CD1c-positive myeloid dendritic cell (primary cell): ENCODE measurements around the gene CCN6.
"Not testable (repeated sequence)": the region's sequence is repeated elsewhere in the genome, so short reads cannot be mapped to it uniquely, and the experiment has no call there.

Source experiments
- DNase-seq: peaks from one replicate; pipeline ENCODE4 v3.0.0-alpha.2; 2016; ENCODE audit errors: extremely low spot score

CCN6 gene

DNA sequence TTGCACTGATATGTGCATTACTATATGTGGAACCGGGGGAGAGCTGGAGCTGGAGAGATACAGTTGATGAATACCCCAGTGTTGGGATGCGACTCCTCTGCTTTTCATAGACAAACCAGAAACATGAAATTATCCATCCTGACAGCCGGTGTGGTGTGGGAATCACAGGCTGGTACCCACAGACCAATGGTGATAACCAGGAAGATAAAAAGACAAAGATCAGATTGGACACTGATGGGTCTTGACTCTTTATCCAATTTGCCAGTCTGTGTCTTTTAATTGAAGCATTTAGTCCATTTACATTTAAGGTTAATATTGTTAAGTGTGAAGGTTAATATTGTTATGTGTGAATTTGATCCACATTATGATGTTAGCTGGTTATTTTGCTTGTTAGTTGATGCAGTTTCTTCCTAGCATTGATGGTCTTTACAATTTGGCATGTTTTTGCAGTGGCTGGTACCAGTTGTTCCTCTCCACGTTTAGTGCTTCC, 2.6 kb upstream of the CCN6 start:
- not testable (repeated sequence) for DNase-seq

DNA sequence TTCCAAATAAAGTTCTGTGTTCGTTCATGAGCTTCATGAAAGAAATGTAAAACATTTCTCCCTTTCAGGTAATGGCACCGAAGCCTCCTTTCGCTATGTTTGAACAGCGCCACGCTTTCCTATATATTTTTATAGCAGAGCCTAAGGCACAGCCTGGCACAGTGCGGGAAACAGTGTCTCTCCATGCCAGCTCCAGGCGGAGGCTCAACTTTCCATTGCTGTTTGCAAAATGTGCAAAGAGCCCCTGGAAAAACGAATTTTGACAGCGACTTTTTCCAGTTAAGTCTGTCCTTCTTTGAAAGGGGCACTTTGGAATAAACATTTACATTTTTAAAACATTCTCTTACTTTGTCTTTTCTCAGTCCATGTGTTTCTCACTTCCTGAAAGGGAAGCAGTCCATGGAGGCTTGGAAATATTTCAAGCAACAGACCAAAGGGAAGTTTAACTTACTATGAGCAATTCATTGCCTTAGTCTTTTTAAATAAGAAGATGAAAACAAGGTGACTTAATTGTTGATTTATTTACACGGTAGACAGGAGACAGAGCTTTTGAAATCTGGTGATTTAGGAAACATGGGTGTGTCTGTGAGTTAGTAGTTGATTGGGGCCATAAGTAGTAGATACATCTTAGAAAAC, 769 bp downstream of the CCN6 start:
- no peak for DNase-seq

DNA sequence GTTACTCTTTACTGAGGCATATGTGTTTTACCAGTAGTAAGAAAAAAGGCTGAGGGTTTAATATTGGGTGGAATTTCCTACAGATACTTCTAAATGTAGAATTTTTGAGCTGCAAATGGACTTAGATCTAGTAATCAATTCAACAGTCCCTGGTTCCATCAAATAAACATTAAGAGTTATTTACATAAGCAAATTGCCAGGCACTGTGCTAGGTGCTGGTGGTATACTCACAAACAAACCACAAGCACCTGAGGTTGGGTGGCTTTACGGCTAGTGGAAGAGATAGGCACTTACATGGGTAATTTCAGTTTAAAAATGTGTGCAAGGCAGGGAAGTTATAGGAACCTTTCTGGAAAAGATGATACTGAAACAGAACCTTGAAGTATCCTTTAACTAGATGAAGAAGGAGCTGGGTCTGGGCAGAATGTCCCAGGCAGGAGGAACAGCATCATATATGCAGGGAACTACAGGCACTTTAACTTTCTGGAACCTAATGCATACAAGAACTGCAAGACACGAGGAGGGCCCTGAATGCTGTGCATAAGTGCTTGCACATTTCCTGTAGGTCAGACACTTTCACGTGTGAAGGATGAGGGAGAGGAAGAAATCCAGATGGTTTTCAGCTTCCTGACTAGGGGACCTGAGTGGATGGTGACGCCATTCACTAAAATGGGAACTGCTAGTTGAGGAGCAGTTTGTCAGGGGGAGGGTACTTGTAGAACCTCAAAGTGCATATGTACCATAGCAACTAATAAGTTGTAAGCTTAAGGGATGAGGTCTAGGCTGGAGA, 4.5 kb downstream of the CCN6 start:
- peak; percentile 6 for DNase-seq

DNA sequence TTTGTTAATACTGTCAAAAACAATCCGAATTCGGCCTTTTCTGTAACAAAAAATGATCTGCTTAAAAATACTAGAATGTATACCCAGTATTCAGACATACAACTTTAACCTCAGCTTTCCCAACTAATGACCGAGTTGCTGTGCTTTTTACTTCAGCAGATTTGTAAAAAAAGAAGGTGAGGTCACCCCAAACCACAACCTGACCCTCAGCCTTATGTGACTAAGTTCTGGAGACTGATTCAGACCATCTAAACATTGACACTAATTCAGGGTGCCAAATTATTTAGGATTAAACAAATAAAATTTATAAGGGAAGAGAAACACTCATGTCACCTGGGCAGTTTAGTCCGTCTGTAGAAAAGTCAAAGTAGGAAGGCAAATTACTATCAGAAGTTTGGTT, 7.7 kb downstream of the CCN6 start:
- no peak for DNase-seq

DNA sequence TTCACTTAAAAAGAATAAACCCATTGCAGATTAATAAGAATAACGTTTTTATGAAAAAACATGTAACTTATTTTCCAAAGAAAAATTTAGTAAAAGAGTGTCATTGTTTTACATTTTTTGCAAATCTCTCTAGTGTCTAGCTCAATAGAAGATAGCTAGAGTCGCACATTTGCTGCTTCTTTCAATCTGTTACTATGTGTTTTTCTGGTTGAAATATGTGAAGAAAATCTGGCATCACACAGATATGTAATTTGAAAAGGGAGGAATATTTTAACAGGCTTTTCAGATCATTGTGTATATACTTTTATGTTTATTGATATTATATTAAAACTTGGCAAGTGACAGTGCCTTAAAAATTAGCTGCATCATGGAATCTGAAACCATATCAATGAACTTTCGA, 9.1 kb downstream of the CCN6 start:
- no peak for DNase-seq

DNA sequence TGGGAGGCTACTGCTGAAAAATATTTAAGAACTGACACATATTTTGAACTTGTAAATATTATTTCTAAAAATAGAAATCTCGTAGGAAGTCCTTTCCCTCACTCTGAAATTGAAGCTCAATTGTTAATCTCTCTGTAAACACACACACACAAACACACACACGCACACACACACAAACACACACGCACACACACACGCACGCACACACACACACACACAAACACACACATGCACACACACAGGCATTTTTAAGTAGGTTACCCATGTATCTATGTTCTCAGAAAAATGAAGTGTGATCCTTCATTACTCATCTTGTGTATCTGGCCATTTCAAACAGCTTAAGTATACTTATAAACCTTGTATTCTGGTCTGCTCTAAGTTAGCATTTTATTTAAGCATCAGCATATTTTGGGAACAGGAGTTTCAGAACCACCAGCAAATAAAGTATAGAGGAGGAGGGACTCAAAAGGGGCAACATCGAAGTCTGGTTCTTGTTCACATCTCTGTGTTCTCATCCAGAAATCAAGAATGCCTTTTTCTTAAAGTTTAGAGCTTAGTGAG, 11.6 kb downstream of the CCN6 start:
- DNase-seq: no peak

DNA sequence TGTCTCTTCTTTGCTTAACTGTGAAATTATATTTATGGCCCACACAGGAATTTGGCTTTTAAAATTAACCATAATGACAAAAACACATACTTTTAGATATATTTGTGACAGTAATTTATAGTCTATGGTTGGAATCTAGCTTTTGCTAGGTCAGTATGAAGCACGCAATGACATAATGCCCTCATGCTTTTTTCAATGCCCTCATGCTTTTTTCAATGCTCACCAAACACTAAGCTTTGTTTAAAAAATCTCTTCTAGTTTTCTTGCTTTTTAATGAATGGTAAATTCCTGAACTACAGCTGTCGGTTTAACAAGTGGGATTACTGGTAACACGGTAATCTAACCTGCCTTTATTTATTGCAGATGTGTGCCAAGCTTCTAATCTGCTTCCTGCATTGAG, 12.7 kb downstream of the CCN6 start:
- DNase-seq: no peak

DNA sequence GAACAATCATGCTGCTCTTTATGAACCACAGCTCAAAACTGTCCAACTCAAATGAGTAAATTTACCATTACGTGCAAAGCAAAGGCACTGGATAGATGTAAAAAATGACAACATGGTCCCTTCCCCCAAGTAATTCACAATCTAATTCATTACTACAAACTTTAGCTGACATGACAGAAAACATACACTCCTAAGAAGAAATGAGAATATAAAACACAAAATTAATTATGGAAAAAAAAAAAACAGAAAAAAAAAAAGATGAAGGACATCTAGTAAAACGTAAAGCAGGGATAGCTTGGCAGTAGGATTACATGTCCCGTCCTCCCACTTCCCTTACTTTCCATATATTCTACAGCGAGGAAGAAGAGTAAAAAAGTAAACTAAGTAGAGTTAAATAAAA, 27.7 kb downstream of the CCN6 start:
- no peak for DNase-seq

DNA sequence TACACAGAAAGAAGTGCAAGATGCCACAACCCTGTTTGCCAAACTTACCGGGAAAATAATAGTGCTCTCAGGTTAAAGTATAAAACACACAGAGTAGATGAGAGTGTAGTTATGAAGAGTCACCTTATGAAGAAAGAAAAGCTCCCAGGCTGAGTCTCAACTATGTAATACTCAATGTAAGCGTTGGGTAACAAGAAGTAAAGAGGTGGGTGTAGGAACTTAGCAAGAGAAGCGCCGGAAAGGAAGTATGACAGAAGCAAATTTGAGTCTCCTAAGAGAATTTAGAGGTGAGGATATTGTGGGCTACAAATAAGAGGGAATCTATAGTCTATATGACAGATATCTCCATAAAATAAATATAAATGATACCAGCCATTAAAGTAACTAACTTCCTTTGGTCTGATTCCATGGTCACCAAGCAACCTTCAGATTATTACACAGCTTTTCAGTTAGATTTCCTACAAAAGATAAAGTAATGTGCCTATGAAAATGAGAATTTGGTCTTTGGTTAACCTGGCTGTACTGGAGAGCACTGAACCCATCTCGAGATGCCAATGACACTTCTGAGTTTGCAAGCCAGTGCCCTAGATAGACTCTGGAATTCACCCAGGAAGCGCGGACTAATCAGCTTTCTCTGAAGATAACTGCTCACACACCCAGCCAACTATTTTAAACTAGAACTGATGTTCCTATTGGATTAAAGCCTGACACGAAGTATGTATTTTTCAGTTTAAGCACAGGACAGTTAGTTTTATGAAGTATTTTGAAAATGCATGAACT, 31.6 kb downstream of the CCN6 start:
- DNase-seq: peak; percentile 49

DNA sequence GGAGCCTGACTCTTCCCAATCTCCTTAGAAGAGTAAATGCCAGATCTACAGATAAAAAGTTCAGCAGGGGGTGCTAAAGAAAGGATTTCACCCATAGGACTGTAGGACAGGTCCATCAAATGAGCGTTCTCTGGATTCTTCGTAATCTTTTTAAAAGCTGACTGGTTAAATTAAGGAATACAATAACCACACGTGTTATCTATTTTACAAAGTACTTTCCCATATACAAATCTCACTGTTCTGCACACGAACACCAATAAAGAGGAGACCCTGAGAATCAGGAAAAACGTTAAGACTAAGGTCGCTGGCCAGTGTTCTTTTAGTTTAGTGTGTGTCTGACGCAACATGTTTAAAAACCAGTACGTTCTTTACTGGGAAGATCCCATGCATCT, 32.8 kb downstream of the CCN6 start:
- DNase-seq: peak; percentile 42

DNA sequence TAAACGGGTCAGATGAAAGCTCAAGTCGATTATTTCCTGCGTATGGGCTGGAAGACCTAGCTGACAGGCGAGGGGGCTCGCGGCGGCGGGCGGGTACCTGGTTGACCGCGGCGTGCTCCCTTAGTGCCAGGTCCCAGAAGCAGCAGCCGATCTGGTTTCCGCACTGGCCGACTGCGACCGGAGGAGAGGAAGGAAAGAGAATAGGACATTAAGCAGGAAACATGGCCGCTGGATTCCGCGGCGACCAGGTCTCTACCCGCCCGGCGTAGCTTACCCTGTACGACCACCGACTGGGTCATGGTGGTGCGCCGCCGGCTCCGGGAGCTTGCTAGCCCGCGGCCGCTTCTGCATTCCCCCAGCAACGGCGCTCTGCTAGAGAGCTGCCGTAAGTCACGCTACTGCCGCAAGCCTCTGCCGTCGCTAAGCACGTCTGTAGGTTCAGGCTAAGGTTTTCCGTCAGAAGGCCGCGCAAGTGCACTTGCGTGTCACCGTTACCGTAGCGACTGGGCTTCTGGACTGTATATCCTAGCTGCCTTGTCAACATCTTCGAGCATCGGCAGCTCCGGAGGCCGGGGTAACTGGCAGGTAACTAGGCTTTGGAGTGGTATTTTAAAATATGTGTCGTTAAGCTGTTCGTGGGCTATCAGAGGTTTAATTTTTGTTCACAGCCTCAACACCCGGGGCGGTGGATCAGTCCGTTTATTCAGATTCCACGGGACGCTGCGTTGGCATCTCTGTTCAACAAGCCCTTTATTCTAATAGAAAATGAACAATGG, 33.4 kb downstream of the CCN6 start, which contains the start of the genes FAM229B and TUBE1:
Gene FAM229B, plus strand, starts transcription at position 456 of the 776 bp plus-strand sequence. CDS start 11,693 bp downstream, outside the sequence.
Gene TUBE1, minus strand, starts transcription at position 347 of the 776 bp plus-strand sequence. Its CDS starts 48 bp downstream, at position 299.
- DNase-seq: peak; percentile 95

DNA sequence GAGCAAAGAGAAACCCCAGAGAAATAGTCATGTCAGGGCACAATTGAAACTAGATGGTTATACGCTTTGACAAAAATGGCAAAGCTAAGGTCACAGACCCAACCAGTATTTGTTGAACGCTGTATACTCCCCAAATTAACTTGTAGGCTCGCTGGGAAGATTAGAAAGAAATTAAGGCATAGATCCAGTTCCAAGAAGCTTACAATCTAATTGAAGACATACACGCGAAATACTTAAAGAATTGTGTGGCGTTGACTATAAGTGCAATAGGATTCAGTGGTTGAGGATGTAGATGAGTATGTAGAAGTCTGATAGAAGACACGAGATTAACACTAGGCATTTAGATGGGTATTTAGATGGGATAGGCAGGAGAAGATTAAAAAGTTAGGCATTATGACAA, 34.0 kb downstream of the CCN6 start:
- no peak for DNase-seq

DNA sequence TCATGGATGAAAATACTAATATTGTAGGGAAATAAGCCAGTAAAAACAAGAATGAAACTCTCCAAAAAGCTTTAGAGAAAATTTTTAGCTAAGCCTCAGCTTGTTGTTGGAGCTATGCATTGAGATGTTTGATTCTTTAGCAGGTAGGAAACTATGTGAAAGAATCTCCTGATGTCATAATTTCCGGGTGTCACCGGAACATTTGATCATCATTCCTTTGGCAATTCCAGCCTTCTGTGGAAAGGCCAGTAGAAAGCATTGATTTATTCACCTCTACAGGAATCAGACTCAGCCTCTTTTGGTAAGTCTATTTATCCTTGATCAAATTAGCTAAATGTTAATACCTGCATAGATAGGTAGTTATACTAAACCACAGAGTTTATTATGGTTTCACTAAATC, 43.0 kb downstream of the CCN6 start:
- DNase-seq: no peak

DNA sequence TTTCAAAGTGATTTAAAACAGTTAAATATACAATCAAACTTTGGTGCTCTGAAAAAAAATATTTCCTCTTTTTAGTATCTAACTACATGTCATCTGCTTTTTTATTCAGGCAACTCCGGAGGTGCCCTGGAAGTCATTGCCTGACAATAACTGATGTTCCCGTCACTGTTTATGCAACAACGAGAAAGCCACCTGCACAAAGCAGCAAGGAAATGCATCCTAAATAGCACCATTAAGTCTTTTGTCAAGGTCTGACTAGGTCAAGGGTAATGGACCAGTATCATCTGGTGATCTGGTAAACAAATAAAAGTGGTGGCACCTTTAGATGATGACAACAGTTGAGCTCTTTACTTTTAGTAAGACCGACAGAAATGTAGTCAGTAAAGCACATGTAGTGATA, 46.7 kb downstream of the CCN6 start:
- no peak for DNase-seq

DNA sequence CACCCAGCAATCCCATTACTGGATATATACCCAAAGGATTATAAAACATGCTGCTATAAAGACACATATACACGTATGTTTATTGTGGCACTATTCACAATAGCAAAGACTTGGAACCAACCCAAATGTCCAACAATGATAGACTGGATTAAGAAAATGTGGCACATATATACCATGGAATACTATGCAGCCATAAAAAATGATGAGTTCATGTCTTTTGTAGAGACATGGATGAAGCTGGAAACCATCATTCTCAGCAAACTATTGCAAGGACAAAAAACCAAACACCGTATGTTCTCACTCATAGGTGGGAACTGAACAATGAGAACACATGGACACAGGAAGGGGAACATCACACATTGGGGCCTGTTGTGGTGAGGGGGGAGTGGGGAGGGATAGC, 52.1 kb downstream of the CCN6 start:
- DNase-seq: not testable (repeated sequence)

DNA sequence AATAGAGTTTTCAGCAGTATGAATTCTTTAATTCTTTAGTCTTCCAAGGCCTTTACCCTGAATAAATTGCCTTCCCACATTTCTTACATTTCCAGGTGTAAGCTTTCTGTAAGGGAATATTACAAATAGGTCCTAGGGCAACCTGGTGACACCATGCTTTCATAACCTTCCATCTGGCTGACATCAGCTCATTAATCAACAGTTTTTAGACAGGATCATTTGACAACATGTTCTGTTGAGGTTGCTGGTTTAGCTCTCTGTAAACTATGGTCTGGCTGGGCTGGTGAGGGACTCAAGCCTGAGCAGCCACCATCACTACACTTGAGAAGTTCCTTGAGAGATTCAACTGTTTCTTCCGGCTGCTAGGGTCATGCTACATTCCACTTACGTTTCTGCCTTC, 52.7 kb downstream of the CCN6 start:
- DNase-seq: no peak

DNA sequence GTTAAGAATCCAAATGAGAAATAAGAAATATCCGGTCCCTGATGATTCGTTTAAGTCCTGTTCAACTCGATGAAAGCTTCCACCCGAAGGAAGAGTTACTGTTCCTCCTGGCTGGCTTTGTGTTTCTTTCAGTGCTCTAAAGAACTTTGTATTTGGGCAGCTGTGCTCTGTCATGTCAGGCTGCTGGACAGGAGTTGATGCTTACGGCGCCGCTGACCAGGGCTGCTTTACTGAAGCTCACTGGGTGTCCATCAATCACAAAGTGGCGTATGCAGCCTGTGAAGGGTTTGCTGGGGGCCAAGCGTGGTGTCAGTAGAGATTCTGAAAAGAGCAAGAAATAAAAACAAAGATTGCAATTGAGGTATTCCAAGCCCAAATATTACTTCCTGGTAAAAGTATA, 55.4 kb downstream of the CCN6 start:
- DNase-seq: no peak

DNA sequence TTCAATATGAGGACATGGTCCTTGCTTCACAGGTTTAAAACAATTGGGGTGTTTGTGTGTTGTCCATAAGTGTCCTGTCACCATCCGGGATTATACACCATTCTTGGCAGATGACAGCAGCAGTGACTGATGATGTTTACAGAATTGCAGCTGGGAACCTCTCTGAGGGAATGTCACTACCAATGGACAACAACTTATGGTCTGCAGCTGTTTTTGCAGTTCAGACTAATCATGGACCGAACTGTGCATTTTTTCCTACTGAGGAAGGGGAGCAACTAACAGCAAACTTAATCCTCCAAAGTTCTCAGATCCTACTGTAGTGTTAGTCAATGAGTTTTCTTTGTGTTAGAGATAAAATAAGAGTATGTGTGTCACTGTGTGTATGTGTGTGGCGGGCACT, 59.5 kb downstream of the CCN6 start:
- DNase-seq: no peak

DNA sequence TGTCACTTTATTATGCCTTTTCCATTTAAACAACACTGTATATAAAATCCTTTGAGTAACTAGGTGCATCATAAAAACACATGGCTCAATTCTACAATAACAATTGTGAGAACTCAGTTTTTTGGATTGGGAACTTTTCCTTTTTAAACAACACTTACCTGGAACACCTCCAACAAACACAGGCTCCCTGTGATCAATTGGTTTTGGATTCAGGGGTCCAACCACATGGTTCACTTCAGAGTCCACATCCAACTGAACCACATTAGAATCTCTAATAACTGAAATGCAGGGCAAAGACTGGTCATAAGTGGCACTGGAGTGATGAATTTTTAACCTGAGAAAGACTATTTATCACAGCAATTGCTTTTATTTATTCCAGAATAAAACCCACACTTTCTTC, 60.0 kb downstream of the CCN6 start:
- no peak for DNase-seq

DNA sequence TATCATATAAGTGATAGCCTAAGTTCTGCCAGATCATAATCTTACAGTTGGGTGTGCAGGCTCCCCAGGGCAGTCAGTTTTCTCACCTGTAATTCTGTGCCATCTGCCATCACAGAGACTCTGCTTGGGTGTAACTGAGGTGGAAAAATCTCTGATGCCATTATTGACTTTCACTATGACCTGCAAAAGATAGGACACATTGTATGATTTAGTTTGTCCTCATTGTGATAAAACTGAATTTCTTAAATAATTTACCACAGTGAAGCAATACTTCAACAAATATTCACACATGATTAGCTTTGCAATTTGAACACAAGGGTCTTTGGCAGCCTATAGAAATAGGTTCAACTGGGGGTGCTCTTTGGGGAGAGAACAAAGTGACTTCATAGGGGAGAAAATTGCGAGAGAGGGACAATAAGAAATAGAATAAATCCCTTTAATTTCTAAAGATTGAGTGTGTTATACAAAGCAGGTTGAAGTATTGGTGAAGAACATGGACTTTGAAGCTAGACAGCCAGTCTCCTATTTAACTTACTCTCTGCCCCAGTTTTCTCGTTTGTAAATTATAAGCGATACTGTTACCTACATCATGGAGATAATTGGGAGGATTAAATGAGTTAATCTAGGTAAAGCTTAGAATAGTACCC, 60.8 kb downstream of the CCN6 start:
- DNase-seq: no peak

DNA sequence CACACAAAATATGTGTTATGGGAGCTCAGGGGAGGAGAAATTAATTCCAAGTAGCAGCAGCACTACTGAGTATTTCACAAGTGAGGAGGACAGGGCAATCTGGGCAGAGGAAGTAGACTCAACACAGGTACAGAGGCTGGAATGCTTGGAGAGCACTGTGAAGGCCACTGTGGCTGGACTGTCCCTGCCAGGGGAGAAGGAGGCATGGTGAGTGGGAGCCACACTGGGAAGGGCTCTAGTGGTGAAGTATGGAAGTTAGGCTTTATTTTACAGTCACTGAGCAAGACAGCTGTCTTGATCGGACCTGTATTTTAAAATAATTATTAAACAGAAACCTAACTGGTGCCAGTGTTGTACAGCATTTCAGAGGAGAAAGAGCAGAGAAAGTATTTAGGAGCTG, 62.3 kb downstream of the CCN6 start:
- DNase-seq: no peak
